HepG2 (cell line): ENCODE measurements around the gene RRBP1. TPM values are rescaled to one million over a fixed set of nuclear protein-coding genes. Genes with fewer than 3 reads are reported as not detected.

Experiments used
- HMG20A ChIP-seq: IDR thresholded peaks from 2 replicates; pipeline ENCODE4 v1.6.1; 2016; ENCODE audit warnings: borderline replicate concordance
- HNF4A ChIP-seq: sonication (generic); formaldehyde crosslinking; IDR thresholded peaks from 2 replicates; pipeline ENCODE4 v1.4.0; 2020; ENCODE audit warnings: missing genetic modification reagents
- HNRNPUL1 ChIP-seq: fragments of 200-400 bp; formaldehyde crosslinking; IDR thresholded peaks from 2 replicates; pipeline ENCODE4 v1.6.1; 2017; ENCODE audit warnings: low read depth, mild to moderate bottlenecking, low read length, moderate library complexity
- KDM6A ChIP-seq: IDR thresholded peaks from 2 replicates; pipeline ENCODE4 v1.6.1; 2016; ENCODE audit warnings: low read depth
- MEIS1 ChIP-seq: sonication (generic); formaldehyde crosslinking; IDR thresholded peaks from 2 replicates; pipeline ENCODE4 v1.9.0; 2021; ENCODE audit warnings: mild to moderate bottlenecking, missing genetic modification reagents, moderate library complexity, borderline replicate concordance
- NCOA2 ChIP-seq: sonication (generic); formaldehyde crosslinking; IDR thresholded peaks from 2 replicates; pipeline ENCODE4 v1.8.0; 2022; ENCODE audit warnings: inconsistent platforms
- NR2C2 ChIP-seq: sonication (generic); formaldehyde crosslinking; IDR thresholded peaks from 2 replicates; pipeline ENCODE4 v1.4.0; 2020; ENCODE audit warnings: missing genetic modification reagents, mild to moderate bottlenecking, moderate library complexity, borderline replicate concordance
- PCBP2 ChIP-seq: fragments of 200-400 bp; formaldehyde crosslinking; optimal IDR thresholded peaks from 2 replicates; pipeline ENCODE3; 2018; ENCODE audit warnings: low read length, low read depth; ENCODE audit not compliant: poor library complexity, severe bottlenecking
- PPARG ChIP-seq: conservative IDR thresholded peaks from 2 replicates; pipeline ENCODE4 v1.6.1; 2016; ENCODE audit warnings: missing biosample characterization, missing genetic modification reagents
- RFX1 ChIP-seq: fragments of 450-650 bp; IDR thresholded peaks from 2 replicates; pipeline ENCODE4 v1.6.1; 2017
- TFDP1 ChIP-seq: IDR thresholded peaks from 2 replicates; pipeline ENCODE4 v1.6.1; 2016; ENCODE audit warnings: missing compliant biosample characterization, missing genetic modification reagents, borderline replicate concordance
- ZEB1 ChIP-seq: IDR thresholded peaks from 2 replicates; pipeline ENCODE4 v1.6.1; 2012; ENCODE audit warnings: mild to moderate bottlenecking, low read depth, inconsistent platforms; ENCODE audit not compliant: insufficient replicate concordance
- ZKSCAN8 ChIP-seq: IDR thresholded peaks from 2 replicates; pipeline ENCODE4 v1.6.1; 2016; ENCODE audit warnings: borderline replicate concordance, missing genetic modification reagents, missing compliant biosample characterization
- ZNF205 ChIP-seq: IDR thresholded peaks from 2 replicates; pipeline ENCODE4 v1.6.1; 2018; ENCODE audit warnings: missing biosample characterization, missing genetic modification reagents
- ZNF619 ChIP-seq: sonication (generic); formaldehyde crosslinking; IDR thresholded peaks from 2 replicates; pipeline ENCODE4 v1.4.0; 2020; ENCODE audit warnings: mild to moderate bottlenecking, missing genetic modification reagents
- ZNF644 ChIP-seq: IDR thresholded peaks from 2 replicates; pipeline ENCODE4 v1.6.1; 2016; ENCODE audit warnings: low read depth
- ZNF747 ChIP-seq: sonication (generic); formaldehyde crosslinking; IDR thresholded peaks from 2 replicates; pipeline ENCODE4 v1.8.1; 2023; ENCODE audit warnings: missing genetic modification reagents, mild to moderate bottlenecking, borderline replicate concordance
- polyA plus RNA-seq, 8 experiments: library from polyadenylated mRNA; depleted of rRNA in 3 of 8; stranded (reverse) in 7 of 8; unstranded in 1 of 8; fragments of >200 nt; fragmentation: Illumina TruSeq in 4 of 8; extraction: Trizol in 4 of 8; gene quantifications; 2 replicates each; pipeline versions ENCODE4 v1.2.1 to v1.2.3, GENCODE V29; 2011 to 2016; ENCODE audit warnings: low read depth in 4 of 8, missing spikeins in 1 of 8, mixed read lengths in 1 of 8; ENCODE audit not compliant: insufficient read depth in 1 of 8
- total RNA-seq, 5 experiments: library from RNA; depleted of rRNA; stranded (reverse); fragments of >200 nt; fragmentation: Illumina TruSeq; extraction: Trizol; gene quantifications; 2 replicates each; pipeline ENCODE4 v1.2.3, GENCODE V29; 2016; ENCODE audit warnings: low read depth in 1 of 5
- TF ChIP-seq, protein P1 (sequence below): sonication (generic); formaldehyde crosslinking; IDR thresholded peaks from 2 replicates; pipeline ENCODE4 v1.4.0; 2020; ENCODE audit warnings: missing genetic modification reagents
- TF ChIP-seq, protein P2 (sequence below): sonication (generic); formaldehyde crosslinking; IDR thresholded peaks from 2 replicates; pipeline ENCODE4 v1.8.1; 2023; ENCODE audit warnings: mild to moderate bottlenecking, moderate library complexity, missing genetic modification reagents
- TF ChIP-seq, protein P3 (sequence below): IDR thresholded peaks from 2 replicates; pipeline ENCODE4 v1.6.1; 2016; ENCODE audit warnings: mild to moderate bottlenecking
- TF ChIP-seq, protein P4 (sequence below): sonication (generic); formaldehyde crosslinking; IDR thresholded peaks from 2 replicates; pipeline ENCODE4 v1.9.0; 2021; ENCODE audit warnings: missing genetic modification reagents, borderline replicate concordance

The RRBP1 gene
- total and polyA plus RNA-seq, 2 of the 13 experiments (the other 11 are each of a cell fraction or from before 2014, with no cell fraction given): 150 to 222 TPM

DNA sequence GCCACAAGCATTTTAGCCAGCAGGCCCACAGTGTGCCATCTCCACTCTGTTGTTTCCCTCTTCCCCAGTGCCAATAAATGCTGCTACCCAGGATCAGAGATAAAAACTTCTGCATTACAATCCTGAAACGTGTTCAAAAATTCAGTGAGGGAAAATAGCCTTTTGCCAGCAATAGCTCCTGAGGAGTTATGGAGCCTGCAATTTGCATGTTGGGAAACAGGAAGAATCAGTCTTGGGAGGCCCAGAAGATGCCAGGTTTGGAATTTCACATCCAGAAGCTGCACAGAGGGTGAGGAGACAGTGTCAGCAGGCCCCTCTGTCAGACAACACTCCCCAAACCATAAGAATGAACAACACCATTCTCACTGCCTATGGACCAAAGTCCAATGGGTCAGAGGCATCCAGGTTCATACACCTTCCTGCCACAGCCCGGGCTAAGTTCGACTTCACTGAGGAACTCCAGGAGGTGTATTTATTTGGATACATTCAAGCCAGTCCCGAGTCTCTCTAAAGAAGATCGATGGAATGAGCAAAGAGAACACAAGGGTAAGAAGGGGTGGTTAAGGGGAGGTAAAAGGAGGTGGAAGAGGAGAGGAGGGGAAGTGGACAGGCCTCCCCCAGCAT lies 20.8 kb downstream of the RRBP1 start (continued):
- TF ChIP-seq, protein P1, sequence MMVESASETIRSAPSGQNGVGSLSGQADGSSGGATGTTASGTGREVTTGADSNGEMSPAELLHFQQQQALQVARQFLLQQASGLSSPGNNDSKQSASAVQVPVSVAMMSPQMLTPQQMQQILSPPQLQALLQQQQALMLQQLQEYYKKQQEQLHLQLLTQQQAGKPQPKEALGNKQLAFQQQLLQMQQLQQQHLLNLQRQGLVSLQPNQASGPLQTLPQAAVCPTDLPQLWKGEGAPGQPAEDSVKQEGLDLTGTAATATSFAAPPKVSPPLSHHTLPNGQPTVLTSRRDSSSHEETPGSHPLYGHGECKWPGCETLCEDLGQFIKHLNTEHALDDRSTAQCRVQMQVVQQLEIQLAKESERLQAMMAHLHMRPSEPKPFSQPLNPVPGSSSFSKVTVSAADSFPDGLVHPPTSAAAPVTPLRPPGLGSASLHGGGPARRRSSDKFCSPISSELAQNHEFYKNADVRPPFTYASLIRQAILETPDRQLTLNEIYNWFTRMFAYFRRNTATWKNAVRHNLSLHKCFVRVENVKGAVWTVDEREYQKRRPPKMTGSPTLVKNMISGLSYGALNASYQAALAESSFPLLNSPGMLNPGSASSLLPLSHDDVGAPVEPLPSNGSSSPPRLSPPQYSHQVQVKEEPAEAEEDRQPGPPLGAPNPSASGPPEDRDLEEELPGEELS: peak; percentile 28; the same call in 1 of the 2 replicates
- 0 out of 2 replicates have a peak, but pooled peaks have one; percentile 15 for TF ChIP-seq ZKSCAN8
- TF ChIP-seq, protein P2, sequence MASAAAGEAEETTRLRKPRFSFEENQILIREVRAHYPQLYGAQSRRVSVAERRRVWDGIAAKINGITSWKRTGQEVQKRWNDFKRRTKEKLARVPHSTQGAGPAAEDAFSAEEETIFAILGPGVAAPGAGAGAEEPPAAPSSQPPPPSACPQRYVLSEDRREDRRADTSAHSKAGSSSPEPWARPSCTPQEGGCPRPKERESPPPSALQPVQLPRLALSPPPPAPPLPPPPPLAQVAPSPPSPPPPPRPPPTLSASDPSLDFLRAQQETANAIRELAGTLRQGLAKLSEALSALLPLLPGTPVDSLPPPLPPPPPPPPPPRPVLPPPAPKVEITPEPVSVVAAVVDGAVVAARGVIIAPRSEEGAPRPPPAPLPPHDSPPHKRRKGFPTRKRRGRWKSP (CRISPR knock-in tag): no peak
- peak; percentile 14; the same call in 1 of the 2 replicates for TF ChIP-seq TFDP1 (CRISPR knock-in tag)
- TF ChIP-seq, protein P3, sequence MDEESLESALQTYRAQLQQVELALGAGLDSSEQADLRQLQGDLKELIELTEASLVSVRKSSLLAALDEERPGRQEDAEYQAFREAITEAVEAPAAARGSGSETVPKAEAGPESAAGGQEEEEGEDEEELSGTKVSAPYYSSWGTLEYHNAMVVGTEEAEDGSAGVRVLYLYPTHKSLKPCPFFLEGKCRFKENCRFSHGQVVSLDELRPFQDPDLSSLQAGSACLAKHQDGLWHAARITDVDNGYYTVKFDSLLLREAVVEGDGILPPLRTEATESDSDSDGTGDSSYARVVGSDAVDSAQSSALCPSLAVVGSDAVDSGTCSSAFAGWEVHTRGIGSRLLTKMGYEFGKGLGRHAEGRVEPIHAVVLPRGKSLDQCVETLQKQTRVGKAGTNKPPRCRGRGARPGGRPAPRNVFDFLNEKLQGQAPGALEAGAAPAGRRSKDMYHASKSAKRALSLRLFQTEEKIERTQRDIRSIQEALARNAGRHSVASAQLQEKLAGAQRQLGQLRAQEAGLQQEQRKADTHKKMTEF: peak; percentile 58
- TF ChIP-seq MEIS1: 0 out of 2 replicates have a peak, but pooled peaks have one; percentile 19
- TF ChIP-seq ZNF619 (CRISPR knock-in tag): no peak
- TF ChIP-seq PCBP2: peak; percentile 48
- peak; percentile 58; the same call in 1 of the 2 replicates for TF ChIP-seq KDM6A
- TF ChIP-seq NCOA2 (CRISPR knock-in tag): peak; percentile 41; the same call in 1 of the 2 replicates
- TF ChIP-seq, protein P4, sequence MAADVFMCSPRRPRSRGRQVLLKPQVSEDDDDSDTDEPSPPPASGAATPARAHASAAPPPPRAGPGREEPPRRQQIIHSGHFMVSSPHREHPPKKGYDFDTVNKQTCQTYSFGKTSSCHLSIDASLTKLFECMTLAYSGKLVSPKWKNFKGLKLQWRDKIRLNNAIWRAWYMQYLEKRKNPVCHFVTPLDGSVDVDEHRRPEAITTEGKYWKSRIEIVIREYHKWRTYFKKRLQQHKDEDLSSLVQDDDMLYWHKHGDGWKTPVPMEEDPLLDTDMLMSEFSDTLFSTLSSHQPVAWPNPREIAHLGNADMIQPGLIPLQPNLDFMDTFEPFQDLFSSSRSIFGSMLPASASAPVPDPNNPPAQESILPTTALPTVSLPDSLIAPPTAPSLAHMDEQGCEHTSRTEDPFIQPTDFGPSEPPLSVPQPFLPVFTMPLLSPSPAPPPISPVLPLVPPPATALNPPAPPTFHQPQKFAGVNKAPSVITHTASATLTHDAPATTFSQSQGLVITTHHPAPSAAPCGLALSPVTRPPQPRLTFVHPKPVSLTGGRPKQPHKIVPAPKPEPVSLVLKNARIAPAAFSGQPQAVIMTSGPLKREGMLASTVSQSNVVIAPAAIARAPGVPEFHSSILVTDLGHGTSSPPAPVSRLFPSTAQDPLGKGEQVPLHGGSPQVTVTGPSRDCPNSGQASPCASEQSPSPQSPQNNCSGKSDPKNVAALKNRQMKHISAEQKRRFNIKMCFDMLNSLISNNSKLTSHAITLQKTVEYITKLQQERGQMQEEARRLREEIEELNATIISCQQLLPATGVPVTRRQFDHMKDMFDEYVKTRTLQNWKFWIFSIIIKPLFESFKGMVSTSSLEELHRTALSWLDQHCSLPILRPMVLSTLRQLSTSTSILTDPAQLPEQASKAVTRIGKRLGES: 0 out of 2 replicates have a peak, but pooled peaks have one; percentile 30
- TF ChIP-seq HMG20A (CRISPR knock-in tag): 0 out of 2 replicates have a peak, but pooled peaks have one; percentile 30
- TF ChIP-seq NR2C2 (CRISPR knock-in tag): peak; percentile 42; the same call in 1 of the 2 replicates
- no peak for TF ChIP-seq RFX1
- peak; percentile 92 for TF ChIP-seq ZNF644 (CRISPR knock-in tag)
- peak; percentile 97 for TF ChIP-seq PPARG
- peak; percentile 77; the same call in 1 of the 2 replicates for TF ChIP-seq ZNF205 (CRISPR knock-in tag)
- no peak for TF ChIP-seq HNRNPUL1
- TF ChIP-seq ZNF747 (CRISPR knock-in tag): no peak
- peak; percentile 25 for TF ChIP-seq ZEB1
- peak; percentile 97 for TF ChIP-seq HNF4A (CRISPR knock-in tag)
